GM19025 (cell line): ENCODE data around the gene AP2S1.
"Not testable (repeated sequence)": the region's sequence is repeated elsewhere in the genome, so short reads cannot be mapped to it uniquely, and the experiment has no call there.

Experiments used
- ATAC-seq: cut with Tn5 transposase; IDR thresholded peaks from one replicate; pipeline ENCODE4 v1.9.1; 2021; ENCODE audit warnings: mild to moderate bottlenecking, low read depth, moderate library complexity; ENCODE audit not compliant: unreplicated experiment

AP2S1 gene

GRCh38 chr19:46844067-46844489 lies 6.6 kb downstream of the AP2S1 start:
- ATAC-seq = no peak

- no peak for ATAC-seq
These were observed 7.9 kb downstream of the AP2S1 start for GRCh38 chr19:46842791-46843190.

- ATAC-seq = no peak
These were observed 9.1 kb downstream of the AP2S1 start for GRCh38 chr19:46841458-46842083.

- ATAC-seq = no peak
These were observed 10.1 kb downstream of the AP2S1 start for GRCh38 chr19:46840498-46840942.

- no peak for ATAC-seq
These were observed 10.7 kb downstream of the AP2S1 start for GRCh38 chr19:46839752-46840497.

- no peak for ATAC-seq
These were observed 12.5 kb downstream of the AP2S1 start for GRCh38 chr19:46838160-46838559.

GRCh38 chr19:46834984-46835383 lies 15.7 kb downstream of the AP2S1 start:
- ATAC-seq = no peak

GRCh38 chr19:46834121-46834520 lies 16.5 kb downstream of the AP2S1 start:
- ATAC-seq = no peak

- no peak for ATAC-seq
These were observed 19.8 kb downstream of the AP2S1 start for GRCh38 chr19:46830864-46831263.

GRCh38 chr19:46828484-46828883 lies 22.2 kb downstream of the AP2S1 start:
- no peak for ATAC-seq

- no peak for ATAC-seq
These were observed 25.0 kb downstream of the AP2S1 start for GRCh38 chr19:46825731-46826055.

- no peak for ATAC-seq
These were observed 25.5 kb downstream of the AP2S1 start for GRCh38 chr19:46824890-46825730.

GRCh38 chr19:46823049-46823448 lies 27.6 kb downstream of the AP2S1 start:
- ATAC-seq = no peak

GRCh38 chr19:46822410-46822787 lies 28.2 kb downstream of the AP2S1 start:
- ATAC-seq = not testable (repeated sequence)

GRCh38 chr19:46821512-46822409 lies 28.9 kb downstream of the AP2S1 start:
- no peak for ATAC-seq

- no peak for ATAC-seq
These were observed 31.8 kb downstream of the AP2S1 start for GRCh38 chr19:46818812-46819211.

GRCh38 chr19:46815833-46816627 lies 34.6 kb downstream of the AP2S1 start:
- no peak for ATAC-seq

GRCh38 chr19:46813839-46814358 lies 36.7 kb downstream of the AP2S1 start:
- ATAC-seq = no peak
